Inferior parietal cortex (tissue), 1 donor: Measurements from ENCODE around the gene ASB8.

Experiments
- DNase-seq: peaks from one replicate; pipeline ENCODE4 v3.0.0-alpha.2; 2016; ENCODE audit errors: extremely low spot score

ASB8 gene

GRCh38 chr12:48105867-48106680 is 51.2 kb downstream of the ASB8 start, which contains the start of gene SENP1:
SENP1 (minus strand) TSS chr12:48106079; CDS start chr12:48101472, 4,607 bp downstream.
- peak; percentile 91 for DNase-seq

GRCh38 chr12:48105321-48105866 is 51.9 kb downstream of the ASB8 start:
- peak; percentile 27 for DNase-seq

GRCh38 chr12:48104531-48104930 is 52.8 kb downstream of the ASB8 start:
- DNase-seq = no peak
